HEK293T (cell line): ENCODE results near the gene GATAD2B.

Source experiments
- BHLHE40 ChIP-seq: fragments of 450-650 bp; IDR thresholded peaks from 2 replicates; pipeline ENCODE4 v1.6.1; 2016; ENCODE audit warnings: mild to moderate bottlenecking, moderate library complexity, borderline replicate concordance
- CTBP1 ChIP-seq: fragments of 450-650 bp; IDR thresholded peaks from 2 replicates; pipeline ENCODE4 v1.6.1; 2016; ENCODE audit warnings: borderline replicate concordance
- ELF4 ChIP-seq: fragments of 450-650 bp; IDR thresholded peaks from 2 replicates; pipeline ENCODE4 v1.6.1; 2017; ENCODE audit warnings: antibody characterized with exemption
- FOXA1 ChIP-seq: fragments of 450-650 bp; IDR thresholded peaks from 2 replicates; pipeline ENCODE4 v1.6.1; 2016; ENCODE audit warnings: mild to moderate bottlenecking
- FOXM1 ChIP-seq: fragments of 450-650 bp; IDR thresholded peaks from 2 replicates; pipeline ENCODE4 v1.6.1; 2017; ENCODE audit warnings: mild to moderate bottlenecking, borderline replicate concordance
- HDGF ChIP-seq: fragments of 450-650 bp; IDR thresholded peaks from 2 replicates; pipeline ENCODE4 v1.6.1; 2017; ENCODE audit warnings: antibody characterized with exemption, borderline replicate concordance
- NFRKB ChIP-seq: fragments of 450-650 bp; IDR thresholded peaks from 2 replicates; pipeline ENCODE4 v1.6.1; 2016; ENCODE audit warnings: mild to moderate bottlenecking, moderate library complexity
- SP1 ChIP-seq: fragments of 450-650 bp; IDR thresholded peaks from 2 replicates; pipeline ENCODE4 v1.6.1; 2017
- SUZ12 ChIP-seq: fragments of 450-650 bp; IDR thresholded peaks from 2 replicates; pipeline ENCODE4 v1.6.1; 2016; ENCODE audit warnings: mild to moderate bottlenecking
- ZNF384 ChIP-seq: fragments of 450-650 bp; IDR thresholded peaks from 2 replicates; pipeline ENCODE4 v1.6.1; 2016
- TF ChIP-seq, protein P1 (sequence below): fragments of 450-650 bp; IDR thresholded peaks from 2 replicates; pipeline ENCODE4 v1.6.1; 2016

DNA sequence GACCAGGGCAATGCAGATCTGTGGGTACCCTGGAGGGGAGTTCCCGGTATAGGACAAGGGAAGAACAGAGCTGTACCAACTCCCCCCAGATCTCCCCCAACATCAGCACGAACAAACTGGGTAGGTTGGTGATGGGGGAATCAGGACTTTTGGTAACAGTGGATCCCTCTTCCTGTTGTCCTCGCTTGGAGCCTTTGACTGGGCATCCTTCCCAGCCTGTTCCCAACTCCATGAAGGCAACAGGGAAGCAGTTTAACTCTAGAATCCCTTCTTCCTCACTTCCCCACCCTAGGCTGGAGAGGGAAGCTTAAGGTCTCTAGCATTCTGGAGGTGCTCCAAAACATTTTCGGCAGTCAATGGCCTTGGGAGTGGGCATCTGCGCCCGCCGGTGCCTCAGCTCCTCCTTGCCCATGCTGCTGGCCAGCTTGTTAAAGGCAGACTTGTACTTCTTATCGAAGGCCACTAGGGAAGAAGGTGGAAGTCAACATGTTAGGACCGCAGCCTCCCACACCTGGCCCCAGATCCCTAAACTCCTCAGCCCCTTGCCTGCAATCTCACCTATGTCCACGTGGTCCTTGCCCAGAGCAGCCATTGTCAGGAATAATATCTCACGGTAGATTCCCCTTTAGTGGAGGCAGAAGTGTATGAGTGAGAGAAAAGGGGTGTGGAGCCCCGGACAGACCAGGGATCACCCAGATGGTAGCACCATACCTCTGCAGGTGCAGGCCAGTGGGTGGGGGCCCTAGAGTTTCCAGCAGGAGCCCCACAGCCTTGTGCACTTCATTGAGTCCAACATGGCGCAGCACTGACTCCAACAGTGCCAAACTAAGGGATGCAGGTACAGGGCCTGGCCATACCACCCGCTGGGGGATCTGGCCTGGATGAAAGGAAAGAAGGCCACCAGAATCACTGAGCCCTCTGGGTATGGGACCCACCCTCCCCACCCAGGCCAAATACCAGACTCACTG lies 7.5 kb upstream of the GATAD2B start:
- TF ChIP-seq ZNF384 (no peak), BHLHE40 (no peak), NFRKB (no peak), FOXA1 (no peak), SUZ12 (no peak), SP1 (no peak), HDGF (no peak), FOXM1 (no peak), CTBP1 (no peak), ELF4 (no peak)
- TF ChIP-seq, protein P1, sequence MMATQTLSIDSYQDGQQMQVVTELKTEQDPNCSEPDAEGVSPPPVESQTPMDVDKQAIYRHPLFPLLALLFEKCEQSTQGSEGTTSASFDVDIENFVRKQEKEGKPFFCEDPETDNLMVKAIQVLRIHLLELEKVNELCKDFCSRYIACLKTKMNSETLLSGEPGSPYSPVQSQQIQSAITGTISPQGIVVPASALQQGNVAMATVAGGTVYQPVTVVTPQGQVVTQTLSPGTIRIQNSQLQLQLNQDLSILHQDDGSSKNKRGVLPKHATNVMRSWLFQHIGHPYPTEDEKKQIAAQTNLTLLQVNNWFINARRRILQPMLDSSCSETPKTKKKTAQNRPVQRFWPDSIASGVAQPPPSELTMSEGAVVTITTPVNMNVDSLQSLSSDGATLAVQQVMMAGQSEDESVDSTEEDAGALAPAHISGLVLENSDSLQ = no peak
